GM12878 (cell line): Measurements from ENCODE around the gene RPGRIP1. TPM values are rescaled to one million over a fixed set of nuclear protein-coding genes. Genes with fewer than 3 reads are reported as not detected.
A peak's percentile ranks its signal among the peaks of the same experiment; 100 is the strongest.

ENCODE experiments used
- ASH2L ChIP-seq: fragments of 300-600, 200-600 bp; sonication (generic); IDR thresholded peaks from 2 replicates; pipeline ENCODE4 v1.6.1; 2017; ENCODE audit warnings: low read depth, mild to moderate bottlenecking, borderline replicate concordance
- ATF3 ChIP-seq: IDR thresholded peaks from 2 replicates; pipeline ENCODE4 v1.6.1; 2011; ENCODE audit warnings: low read depth, mild to moderate bottlenecking, low read length, moderate library complexity, borderline replicate concordance; ENCODE audit errors: extremely low read depth
- ELK1 ChIP-seq: IDR thresholded peaks from 2 replicates; pipeline ENCODE4 v1.6.1; 2012; ENCODE audit warnings: low read depth, low read length, improper control_type of control experiment
- FOXM1 ChIP-seq: IDR thresholded peaks from 2 replicates; pipeline ENCODE4 v1.6.1; 2012; ENCODE audit warnings: low read depth, mild to moderate bottlenecking, inconsistent platforms, low read length, moderate library complexity
- GABPA ChIP-seq: IDR thresholded peaks from 2 replicates; pipeline ENCODE4 v1.6.1; 2014; ENCODE audit warnings: antibody characterized with exemption, low read depth, mild to moderate bottlenecking, inconsistent platforms
- HSF1 ChIP-seq: fragments of 150-350 bp; IDR thresholded peaks from 2 replicates; pipeline ENCODE4 v1.6.1; 2014; ENCODE audit warnings: mild to moderate bottlenecking, low read depth, low read length
- IKZF2 ChIP-seq, 2 experiments: fragments of 450-650 bp; IDR thresholded peaks; 2 replicates each; pipeline ENCODE4 v1.6.1; 2017; ENCODE audit warnings: mild to moderate bottlenecking in 2 of 2, moderate library complexity in 2 of 2
- JUNB ChIP-seq: IDR thresholded peaks from 2 replicates; pipeline ENCODE4 v1.6.1; 2016; ENCODE audit warnings: antibody characterized with exemption, mild to moderate bottlenecking
- KAT2A ChIP-seq: conservative IDR thresholded peaks from 2 replicates; pipeline ENCODE4 v1.6.1; 2011; ENCODE audit warnings: low read depth, low read length; ENCODE audit not compliant: control insufficient read depth
- MYB ChIP-seq: fragments of 150-350 bp; IDR thresholded peaks from 2 replicates; pipeline ENCODE4 v1.6.1; 2014; ENCODE audit warnings: mild to moderate bottlenecking, low read depth, low read length, borderline replicate concordance
- NFXL1 ChIP-seq: fragments of 450-650 bp; IDR thresholded peaks from 2 replicates; pipeline ENCODE4 v1.6.1; 2017; ENCODE audit warnings: antibody characterized with exemption, mild to moderate bottlenecking, borderline replicate concordance
- NRF1 ChIP-seq: conservative IDR thresholded peaks from 2 replicates; pipeline ENCODE4 v1.6.1; 2011; ENCODE audit warnings: mild to moderate bottlenecking, low read depth, low read length, improper control_type of control experiment
- RB1 ChIP-seq: fragments of 450-650 bp; formaldehyde crosslinking; IDR thresholded peaks from 2 replicates; pipeline ENCODE4 v1.6.1; 2017; ENCODE audit warnings: mild to moderate bottlenecking, borderline replicate concordance
- SREBF1 ChIP-seq: IDR thresholded peaks from 2 replicates; pipeline ENCODE4 v1.6.1; 2012; ENCODE audit warnings: mild to moderate bottlenecking, low read length
- STAT1 ChIP-seq: fragments of 450-650 bp; conservative IDR thresholded peaks from 2 replicates; pipeline ENCODE4 v1.6.1; 2014; ENCODE audit warnings: antibody characterized with exemption, mild to moderate bottlenecking
- YBX1 ChIP-seq: fragments of 450-650 bp; IDR thresholded peaks from 2 replicates; pipeline ENCODE4 v1.6.1; 2016; ENCODE audit warnings: antibody characterized with exemption
- YY1 ChIP-seq: IDR thresholded peaks from 2 replicates; pipeline ENCODE4 v1.6.1; 2011; ENCODE audit warnings: low read depth, mild to moderate bottlenecking, low read length
- ZSCAN29 ChIP-seq: fragments of 450-650 bp; IDR thresholded peaks from 2 replicates; pipeline ENCODE4 v1.6.1; 2017; ENCODE audit warnings: mild to moderate bottlenecking, moderate library complexity
- polyA plus RNA-seq, 11 experiments: library from polyadenylated mRNA; depleted of rRNA in 4 of 11; unstranded in 6 of 11; stranded (reverse) in 5 of 11; fragments of >200 nt; fragmentation: Nextera tagmentation in 4 of 11; fragmentation: Illumina TruSeq in 1 of 11; extraction: Ambion mirVana in 4 of 11; extraction: Trizol in 1 of 11; gene quantifications; 1 replicate in 1 of 11; 2 replicates in 10 of 11; pipeline versions ENCODE4 v1.2.1 to v1.2.3, GENCODE V29; 2011 to 2016; ENCODE audit warnings: inconsistent platforms in 2 of 11, missing spikeins in 2 of 11, low read depth in 1 of 11
- total RNA-seq, 4 experiments: library from RNA; depleted of rRNA in 3 of 4; stranded (reverse); fragments of >200 nt in 3 of 4; fragmentation: Illumina TruSeq in 1 of 4; extraction: Trizol in 1 of 4; gene quantifications; 2 replicates each; pipeline versions ENCODE4 v1.2.1 to v1.2.3, GENCODE V29; 2013 to 2021
- TF ChIP-seq, protein P1 (sequence below): fragments of 150-350 bp; IDR thresholded peaks from 2 replicates; pipeline ENCODE4 v1.6.1; 2016; ENCODE audit warnings: low read depth, low read length
- TF ChIP-seq, protein P2 (sequence below): IDR thresholded peaks from 2 replicates; pipeline ENCODE4 v1.6.1; 2012; ENCODE audit warnings: low read depth, low read length, improper control_type of control experiment

RPGRIP1 gene
- total and polyA plus RNA-seq, 10 of the 15 experiments (the other 5 are each of a cell fraction or from before 2014, with no cell fraction given): 0.07 to 1.1 (median 0.30) TPM; not detected in 1

- TF ChIP-seq FOXM1 (peak; percentile 91), GABPA (peak; percentile 93), IKZF2 (IDR thresholded peaks at IDR 0.05) (peak in 1 of 2 experiments; percentile 43; a peak in 1 of 4 replicates), ZSCAN29 (peak; percentile 81; the same call in 1 of the 2 replicates), NRF1 (no peak; the same call in none of the 2 replicates), MYB (no peak), KAT2A (no peak), SREBF1 (no peak; the same call in 1 of the 2 replicates), ASH2L (no peak), JUNB (no peak), YBX1 (no peak), RB1 (peak; percentile 95; the same call in 1 of the 2 replicates), ELK1 (0 out of 2 replicates have a peak, but pooled peaks have one; percentile 34), HSF1 (0 out of 2 replicates have a peak, but pooled peaks have one; percentile 62), NFXL1 (no peak), ATF3 (no peak), YY1 (peak; percentile 96), STAT1 (0 out of 2 replicates have a peak, but pooled peaks have one; percentile 80)
- TF ChIP-seq, protein P1, sequence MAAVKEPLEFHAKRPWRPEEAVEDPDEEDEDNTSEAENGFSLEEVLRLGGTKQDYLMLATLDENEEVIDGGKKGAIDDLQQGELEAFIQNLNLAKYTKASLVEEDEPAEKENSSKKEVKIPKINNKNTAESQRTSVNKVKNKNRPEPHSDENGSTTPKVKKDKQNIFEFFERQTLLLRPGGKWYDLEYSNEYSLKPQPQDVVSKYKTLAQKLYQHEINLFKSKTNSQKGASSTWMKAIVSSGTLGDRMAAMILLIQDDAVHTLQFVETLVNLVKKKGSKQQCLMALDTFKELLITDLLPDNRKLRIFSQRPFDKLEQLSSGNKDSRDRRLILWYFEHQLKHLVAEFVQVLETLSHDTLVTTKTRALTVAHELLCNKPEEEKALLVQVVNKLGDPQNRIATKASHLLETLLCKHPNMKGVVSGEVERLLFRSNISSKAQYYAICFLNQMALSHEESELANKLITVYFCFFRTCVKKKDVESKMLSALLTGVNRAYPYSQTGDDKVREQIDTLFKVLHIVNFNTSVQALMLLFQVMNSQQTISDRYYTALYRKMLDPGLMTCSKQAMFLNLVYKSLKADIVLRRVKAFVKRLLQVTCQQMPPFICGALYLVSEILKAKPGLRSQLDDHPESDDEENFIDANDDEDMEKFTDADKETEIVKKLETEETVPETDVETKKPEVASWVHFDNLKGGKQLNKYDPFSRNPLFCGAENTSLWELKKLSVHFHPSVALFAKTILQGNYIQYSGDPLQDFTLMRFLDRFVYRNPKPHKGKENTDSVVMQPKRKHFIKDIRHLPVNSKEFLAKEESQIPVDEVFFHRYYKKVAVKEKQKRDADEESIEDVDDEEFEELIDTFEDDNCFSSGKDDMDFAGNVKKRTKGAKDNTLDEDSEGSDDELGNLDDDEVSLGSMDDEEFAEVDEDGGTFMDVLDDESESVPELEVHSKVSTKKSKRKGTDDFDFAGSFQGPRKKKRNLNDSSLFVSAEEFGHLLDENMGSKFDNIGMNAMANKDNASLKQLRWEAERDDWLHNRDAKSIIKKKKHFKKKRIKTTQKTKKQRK: peak; percentile 99
- TF ChIP-seq, protein P2, sequence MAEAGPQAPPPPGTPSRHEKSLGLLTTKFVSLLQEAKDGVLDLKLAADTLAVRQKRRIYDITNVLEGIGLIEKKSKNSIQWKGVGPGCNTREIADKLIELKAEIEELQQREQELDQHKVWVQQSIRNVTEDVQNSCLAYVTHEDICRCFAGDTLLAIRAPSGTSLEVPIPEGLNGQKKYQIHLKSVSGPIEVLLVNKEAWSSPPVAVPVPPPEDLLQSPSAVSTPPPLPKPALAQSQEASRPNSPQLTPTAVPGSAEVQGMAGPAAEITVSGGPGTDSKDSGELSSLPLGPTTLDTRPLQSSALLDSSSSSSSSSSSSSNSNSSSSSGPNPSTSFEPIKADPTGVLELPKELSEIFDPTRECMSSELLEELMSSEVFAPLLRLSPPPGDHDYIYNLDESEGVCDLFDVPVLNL: no peak
These were observed 10.4 kb upstream of the RPGRIP1 start, which contains the start of gene HNRNPC (continued) for GRCh38 chr14:21269252-21270046.
